H9 (cell line): ENCODE data around the gene PAK2. TPM values are rescaled to one million over a fixed set of nuclear protein-coding genes. Genes with fewer than 3 reads are reported as not detected.

Source experiments
- DNase-seq: peaks from one replicate; pipeline ENCODE4 v3.0.0-alpha.2; 2017
- H2AFZ ChIP-seq: one replicate; pipeline ENCODE4 v1.6.1; 2013; ENCODE audit warnings: mild to moderate bottlenecking, low read length, control low read depth, moderate library complexity
- H2AK5ac ChIP-seq: 2 replicates; pipeline ENCODE4 v1.6.1; 2013; ENCODE audit warnings: low read length, control low read depth, mixed read lengths; ENCODE audit not compliant: insufficient read length
- H2BK120ac ChIP-seq: one replicate; pipeline ENCODE4 v1.6.1; 2013; ENCODE audit warnings: low read depth, mild to moderate bottlenecking, low read length, control low read depth, inconsistent platforms; ENCODE audit not compliant: poor library complexity, severe bottlenecking
- H2BK12ac ChIP-seq: 2 replicates; pipeline ENCODE4 v1.6.1; 2013; ENCODE audit warnings: low read length, control low read depth, mixed read lengths, low read depth; ENCODE audit not compliant: insufficient read length
- H2BK15ac ChIP-seq: 2 replicates; pipeline ENCODE4 v1.6.1; 2013; ENCODE audit warnings: low read depth, low read length, control low read depth
- H2BK20ac ChIP-seq: one replicate; pipeline ENCODE4 v1.6.1; 2013; ENCODE audit warnings: low read depth, mild to moderate bottlenecking, low read length, control low read depth, inconsistent platforms; ENCODE audit not compliant: poor library complexity, severe bottlenecking
- H2BK5ac ChIP-seq: 2 replicates; pipeline ENCODE4 v1.6.1; 2013; ENCODE audit warnings: low read length, control low read depth, mixed read lengths; ENCODE audit not compliant: insufficient read length
- H3K14ac ChIP-seq: 2 replicates; pipeline ENCODE4 v1.6.1; 2013; ENCODE audit warnings: low read length, control low read depth; ENCODE audit not compliant: insufficient read depth
- H3K18ac ChIP-seq: 2 replicates; pipeline ENCODE4 v1.6.1; 2013; ENCODE audit warnings: low read depth, mild to moderate bottlenecking, mixed read lengths, low read length, control low read depth; ENCODE audit not compliant: insufficient read length
- H3K23ac ChIP-seq: 2 replicates; pipeline ENCODE4 v1.6.1; 2013; ENCODE audit warnings: low read length, control low read depth, mixed read lengths, low read depth; ENCODE audit not compliant: insufficient read length
- H3K23me2 ChIP-seq: 2 replicates; pipeline ENCODE4 v1.6.1; 2013; ENCODE audit warnings: low read depth, mild to moderate bottlenecking, mixed read lengths, low read length, control low read depth; ENCODE audit not compliant: insufficient read length, poor library complexity, severe bottlenecking
- H3K27ac ChIP-seq: 2 replicates; pipeline ENCODE4 v1.5.1; 2013; ENCODE audit warnings: low read length, control low read depth, mixed read lengths, low read depth; ENCODE audit not compliant: insufficient read length
- H3K27me3 ChIP-seq: 2 replicates; pipeline ENCODE4 v1.6.1; 2013; ENCODE audit warnings: low read length, control low read depth, inconsistent platforms; ENCODE audit not compliant: insufficient read depth
- H3K4ac ChIP-seq: 2 replicates; pipeline ENCODE4 v1.6.1; 2013; ENCODE audit warnings: low read depth, mild to moderate bottlenecking, control low read depth, inconsistent platforms, low read length, moderate library complexity
- H3K4me1 ChIP-seq: 2 replicates; pipeline ENCODE4 v1.6.1; 2013; ENCODE audit warnings: low read length, control low read depth, inconsistent platforms; ENCODE audit not compliant: insufficient read depth
- H3K4me2 ChIP-seq: 2 replicates; pipeline ENCODE4 v1.6.1; 2013; ENCODE audit warnings: low read length, control low read depth, mixed read lengths; ENCODE audit not compliant: insufficient read length, insufficient read depth
- H3K56ac ChIP-seq: 2 replicates; pipeline ENCODE4 v1.6.1; 2013; ENCODE audit warnings: low read depth, mild to moderate bottlenecking, mixed read lengths, low read length, control low read depth; ENCODE audit not compliant: insufficient read length
- H3K79me1 ChIP-seq: 2 replicates; pipeline ENCODE4 v1.6.1; 2013; ENCODE audit warnings: low read depth, mild to moderate bottlenecking, moderate library complexity, low read length, control low read depth, inconsistent platforms; ENCODE audit not compliant: insufficient read depth, poor library complexity, severe bottlenecking
- H3K79me2 ChIP-seq: 2 replicates; pipeline ENCODE4 v1.6.1; 2013; ENCODE audit warnings: low read length, control low read depth, inconsistent platforms; ENCODE audit not compliant: insufficient read depth
- H3K9ac ChIP-seq: 2 replicates; pipeline ENCODE4 v1.6.1; 2013; ENCODE audit warnings: low read length, control low read depth, mixed read lengths; ENCODE audit not compliant: insufficient read length; ENCODE audit errors: extremely low read depth
- H3K9me3 ChIP-seq: one replicate; pipeline ENCODE4 v1.6.1; 2013; ENCODE audit warnings: low read depth, low read length, inconsistent platforms; ENCODE audit not compliant: control insufficient read depth
- H3T11ph ChIP-seq: one replicate; pipeline ENCODE4 v1.6.1; 2013; ENCODE audit warnings: mild to moderate bottlenecking, low read length, control low read depth, inconsistent platforms
- H4K20me1 ChIP-seq: one replicate; pipeline ENCODE4 v1.6.1; 2013; ENCODE audit not compliant: control insufficient read depth, insufficient read length, insufficient read depth
- H4K5ac ChIP-seq: 2 replicates; pipeline ENCODE4 v1.6.1; 2013; ENCODE audit warnings: low read depth, mild to moderate bottlenecking, mixed read lengths, low read length, control low read depth; ENCODE audit not compliant: insufficient read length
- H4K8ac ChIP-seq: replicated peaks from 2 replicates; pipeline ENCODE4 v1.6.1; 2013; ENCODE audit warnings: low read length, control low read depth, mixed read lengths, low read depth; ENCODE audit not compliant: insufficient read length
- H4K91ac ChIP-seq: 2 replicates; pipeline ENCODE4 v1.6.1; 2013; ENCODE audit warnings: low read depth, mild to moderate bottlenecking, moderate library complexity, mixed read lengths, low read length, control low read depth; ENCODE audit not compliant: insufficient read length
- H3K27ac Mint-ChIP-seq, 3 experiments: 2 replicates in 2 of 3; 3 replicates in 1 of 3; pipeline ENCODE4 v1.8.0; 2020 to 2021; ENCODE audit warnings: mixed read lengths in 3 of 3, mild to moderate bottlenecking in 1 of 3, moderate library complexity in 1 of 3
- H3K27me3 Mint-ChIP-seq: 2 replicates; pipeline ENCODE4 v1.8.0; 2021; ENCODE audit warnings: low read depth, mild to moderate bottlenecking, moderate library complexity, mixed read lengths
- H3K36me3 Mint-ChIP-seq, 3 experiments: 2 replicates in 2 of 3; 3 replicates in 1 of 3; pipeline ENCODE4 v1.8.0; 2020 to 2021; ENCODE audit warnings: low read depth in 3 of 3, mixed read lengths in 3 of 3; ENCODE audit not compliant: insufficient read depth in 1 of 3
- H3K4me1 Mint-ChIP-seq, 2 experiments: 2 replicates each; pipeline ENCODE4 v1.8.0; 2020; ENCODE audit warnings: mixed read lengths in 2 of 2
- H3K4me3 Mint-ChIP-seq, 2 experiments: 2 replicates in 1 of 2; 3 replicates in 1 of 2; pipeline ENCODE4 v1.8.0; 2020 to 2021; ENCODE audit warnings: mild to moderate bottlenecking in 2 of 2, mixed read lengths in 2 of 2, moderate library complexity in 1 of 2
- H3K9me3 Mint-ChIP-seq, 2 experiments: 2 replicates in 1 of 2; 3 replicates in 1 of 2; pipeline ENCODE4 v1.8.0; 2020; ENCODE audit warnings: mild to moderate bottlenecking in 2 of 2, mixed read lengths in 2 of 2, moderate library complexity in 1 of 2
- CTCF ChIP-seq: fragments of 200-600 bp; sonication (generic); conservative IDR thresholded peaks from 3 replicates; pipeline ENCODE4 v1.8.0; 2021; ENCODE audit warnings: antibody characterized with exemption, mild to moderate bottlenecking
- WGBS: extraction: QIAGEN DNeasy Blood & Tissue Kit; methylation state at CpG from one replicate; pipeline ENCODE4 v1.1.7; 2013; ENCODE audit warnings: missing lambda C conversion rate, low lambda C conversion rate, mixed read lengths; ENCODE audit not compliant: insufficient read length; ENCODE audit errors: extremely low coverage; 5-methylcytosine and 5-hydroxymethylcytosine counted together
- total RNA-seq: library from RNA; stranded (reverse); gene quantifications from 2 replicates; pipeline ENCODE4 v1.2.1, GENCODE V29; 2021

The PAK2 gene
- total RNA-seq, 1 experiment from 2014 or later = 65.7 TPM

- no peak overlapping the region for H3K18ac ChIP-seq
- H2BK15ac ChIP-seq = no peak overlapping the region
- H2AK5ac ChIP-seq = no peak overlapping the region
- Mint-ChIP-seq H3K4me3 (no peak overlapping the region), H3K4me1 (peaks cover 13 to 16% of the 10 kb centered on the region in 2 experiments), H3K27ac (peak overlapping the region in 1 of 3 experiments; percentile 53; a peak in 2 of 7 replicates), H3K9me3 (peaks cover 18 to 23% of the 10 kb centered on the region in 2 experiments), H3K27me3 (no peaks in the 10 kb centered on the region; the same call in 1 of the 2 replicates), H3K36me3 (peaks cover 42 to 50% (median 44%) of the 10 kb centered on the region in 3 experiments)
- H3K79me2 ChIP-seq = peaks cover 8% of the 10 kb centered on the region; the same call in 1 of the 2 replicates
- no peak overlapping the region for H3K27ac ChIP-seq
- H3K9ac ChIP-seq = no peak overlapping the region
- no peak overlapping the region for H3K56ac ChIP-seq
- H3K4me1 ChIP-seq = no peaks in the 10 kb centered on the region
- no peak overlapping the region for H2BK20ac ChIP-seq
- no peak overlapping the region for H2BK5ac ChIP-seq
- no peak overlapping the region for H4K5ac ChIP-seq
- H2BK120ac ChIP-seq = no peak overlapping the region
- H3K79me1 ChIP-seq = peaks cover 12% of the 10 kb centered on the region
- peaks cover 12% of the 10 kb centered on the region for H3K9me3 ChIP-seq
- H3T11ph ChIP-seq = no peak overlapping the region
- no peak overlapping the region; the same call in 1 of the 2 replicates for H3K14ac ChIP-seq
- H4K8ac ChIP-seq = no peak overlapping the region
- H3K23ac ChIP-seq = no peak overlapping the region
- no CpG with 5 or more reads among the region's 3 CpGs for WGBS
- no peaks in the 10 kb centered on the region for H3K23me2 ChIP-seq
- H2AFZ ChIP-seq = no peak overlapping the region
- no peak overlapping the region for H4K91ac ChIP-seq
- no peak for TF ChIP-seq CTCF
- H2BK12ac ChIP-seq = no peak overlapping the region
- H3K4ac ChIP-seq = no peak overlapping the region
- no peaks in the 10 kb centered on the region for H4K20me1 ChIP-seq
- no peaks in the 10 kb centered on the region for H3K27me3 ChIP-seq
- no peak for DNase-seq
- no peak overlapping the region for H3K4me2 ChIP-seq
These were observed 54.8 kb downstream of the PAK2 start for GRCh38 chr3:196794467-196794866.
